Measurements from ENCODE around the gene MCF2L.

MCF2L gene

DNA sequence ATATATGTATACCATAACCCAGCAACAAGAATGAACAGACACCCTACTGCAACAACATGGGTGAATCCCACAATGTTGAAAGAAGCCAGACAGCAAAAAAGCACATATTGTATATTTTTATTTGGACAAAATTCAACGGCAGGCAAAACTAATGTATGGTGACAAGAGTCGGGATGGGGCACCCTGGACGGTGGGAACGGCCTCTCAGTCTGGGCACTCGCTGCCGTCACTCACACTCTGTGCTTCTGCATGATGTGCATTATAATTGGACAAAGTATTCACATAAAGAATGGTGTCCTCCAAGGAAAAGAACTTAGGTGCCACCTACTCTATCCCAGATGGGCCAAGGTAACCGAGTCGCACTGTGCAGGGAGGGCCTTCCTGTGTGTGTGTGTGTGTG, 71.0 kb downstream of the MCF2L start:
- Histone ChIP-seq H3K9me3 (ENCODE audit: control insufficient read depth, low read depth, low read length) (no peaks in the 10 kb centered on the region), H3K27ac (ENCODE audit: low read length) (no peak overlapping the region), H3K36me3 (ENCODE audit: control insufficient read depth, low read depth, low read length) (no peaks in the 10 kb centered on the region), H3K9ac (ENCODE audit: low read length) (no peak overlapping the region), H3K4me1 (ENCODE audit: control insufficient read depth, low read depth, low read length) (no peaks in the 10 kb centered on the region), H3K27me3 (ENCODE audit: control insufficient read depth, insufficient read depth, low read length) (no peaks in the 10 kb centered on the region), H3K4me3 (ENCODE audit: low read length) (no peak overlapping the region)

DNA sequence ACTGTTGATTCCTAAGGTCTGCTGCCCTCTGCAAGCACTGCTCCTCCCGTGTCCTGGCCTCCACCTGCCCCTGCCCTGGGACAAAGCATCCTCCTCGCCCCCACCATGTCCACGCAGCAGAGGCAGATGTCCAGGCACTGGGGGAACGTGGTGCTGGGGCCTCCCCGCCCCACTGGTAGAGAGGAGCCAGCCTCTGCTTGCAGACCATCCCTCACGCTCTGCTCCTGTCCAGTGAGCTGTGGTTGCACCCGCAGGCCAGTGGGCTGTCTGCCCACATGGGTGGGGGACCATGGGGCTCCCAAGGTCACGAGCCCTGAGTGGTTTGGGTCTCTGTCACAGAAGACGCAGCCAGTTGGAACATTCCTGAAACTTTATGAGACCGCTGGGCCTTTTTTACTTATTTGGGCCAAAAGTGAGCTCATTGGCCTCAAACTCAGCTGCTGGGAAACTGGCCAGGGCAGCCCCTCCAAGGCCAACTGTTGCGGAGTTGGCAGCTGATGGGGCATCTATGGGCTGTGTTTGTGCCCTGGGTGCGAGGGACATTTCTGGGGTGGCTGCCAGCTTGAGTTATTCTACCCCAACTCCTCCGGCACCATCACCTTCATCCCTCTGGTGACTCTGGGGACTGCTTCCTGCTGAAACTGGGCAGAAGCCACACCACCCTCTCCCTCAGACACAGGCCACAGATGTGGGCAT, 71.7 kb downstream of the MCF2L start:
- Histone ChIP-seq H3K9ac (ENCODE audit: low read length) (no peak overlapping the region), H3K27me3 (ENCODE audit: control insufficient read depth, insufficient read depth, low read length) (no peaks in the 10 kb centered on the region), H3K4me1 (ENCODE audit: control insufficient read depth, low read depth, low read length) (no peaks in the 10 kb centered on the region), H3K36me3 (ENCODE audit: control insufficient read depth, low read depth, low read length) (no peaks in the 10 kb centered on the region), H3K4me3 (ENCODE audit: low read length) (no peak overlapping the region), H3K27ac (ENCODE audit: low read length) (no peak overlapping the region), H3K9me3 (ENCODE audit: control insufficient read depth, low read depth, low read length) (no peaks in the 10 kb centered on the region)

DNA sequence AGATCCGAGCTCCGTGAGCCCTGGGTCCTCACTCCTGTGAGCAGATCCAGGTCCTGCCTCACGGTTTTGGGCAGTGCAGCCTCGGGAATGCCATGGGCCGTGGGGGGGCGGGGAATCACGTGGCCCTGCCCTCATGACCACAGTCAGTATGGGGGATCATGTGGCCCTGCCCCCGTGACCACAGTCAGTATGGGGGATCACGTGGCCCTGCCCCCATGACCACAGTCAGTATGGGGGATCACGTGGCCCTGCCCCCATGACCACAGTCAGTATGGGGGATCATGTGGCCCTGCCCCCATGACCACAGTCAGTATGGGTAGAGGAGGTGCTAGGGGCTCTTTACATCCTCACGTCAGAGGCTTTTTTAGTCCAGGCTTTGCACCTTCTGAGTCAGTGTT, 72.3 kb downstream of the MCF2L start:
- Histone ChIP-seq H3K27me3 (ENCODE audit: control insufficient read depth, insufficient read depth, low read length) (no peaks in the 10 kb centered on the region), H3K27ac (ENCODE audit: low read length) (no peak overlapping the region), H3K9ac (ENCODE audit: low read length) (no peak overlapping the region), H3K4me1 (ENCODE audit: control insufficient read depth, low read depth, low read length) (no peaks in the 10 kb centered on the region), H3K4me3 (ENCODE audit: low read length) (no peak overlapping the region), H3K36me3 (ENCODE audit: control insufficient read depth, low read depth, low read length) (no peaks in the 10 kb centered on the region), H3K9me3 (ENCODE audit: control insufficient read depth, low read depth, low read length) (no peaks in the 10 kb centered on the region)

DNA sequence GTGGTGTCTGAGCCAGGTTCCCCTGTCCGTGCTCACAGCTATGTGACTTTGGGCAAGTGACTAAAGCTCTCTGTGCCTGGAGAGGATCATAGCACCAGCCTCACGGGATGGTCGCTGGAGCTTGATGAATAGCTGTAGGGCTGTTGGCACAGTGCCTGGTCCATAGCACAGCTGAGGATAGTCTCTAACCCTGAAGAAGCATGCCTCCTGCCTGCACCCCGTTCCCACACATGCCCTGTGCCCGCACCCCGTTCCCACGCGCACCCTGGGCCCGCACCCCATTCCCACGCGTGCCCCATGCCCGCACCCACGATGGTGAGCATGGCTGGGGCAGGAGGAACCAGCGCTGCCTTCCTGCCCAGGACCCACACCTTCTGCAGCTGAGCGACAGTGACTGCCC, 72.9 kb downstream of the MCF2L start:
- H3K36me3 ChIP-seq (ENCODE audit: control insufficient read depth, low read depth, low read length): no peaks in the 10 kb centered on the region
- H3K9me3 ChIP-seq (ENCODE audit: control insufficient read depth, low read depth, low read length): no peaks in the 10 kb centered on the region
- H3K27ac ChIP-seq (ENCODE audit: low read length): no peak overlapping the region
- no peak overlapping the region for H3K4me3 ChIP-seq (ENCODE audit: low read length)
- H3K27me3 ChIP-seq (ENCODE audit: control insufficient read depth, insufficient read depth, low read length): no peaks in the 10 kb centered on the region
- no peaks in the 10 kb centered on the region for H3K4me1 ChIP-seq (ENCODE audit: control insufficient read depth, low read depth, low read length)
- no peak overlapping the region for H3K9ac ChIP-seq (ENCODE audit: low read length)

DNA sequence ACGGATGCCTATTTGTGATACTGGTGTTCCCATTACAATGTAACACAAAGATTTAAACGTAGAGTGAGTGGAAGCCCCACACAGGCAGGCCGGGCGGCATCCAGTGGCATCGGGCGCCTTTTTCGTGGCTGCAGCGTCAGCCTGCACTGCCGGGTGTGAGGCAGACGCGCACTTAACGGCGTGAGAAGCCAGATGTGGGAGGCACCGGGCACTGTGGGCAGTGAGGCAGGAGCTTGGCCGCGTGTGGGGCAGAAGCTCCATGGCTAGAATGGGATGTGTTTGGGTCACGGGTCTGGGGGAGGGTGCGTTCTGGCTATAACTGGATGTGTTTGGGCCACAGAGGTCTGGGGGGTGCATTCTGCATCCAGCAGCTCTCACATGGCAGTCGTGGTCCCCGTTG, 73.4 kb downstream of the MCF2L start:
- Histone ChIP-seq H3K4me1 (ENCODE audit: control insufficient read depth, low read depth, low read length) (no peaks in the 10 kb centered on the region), H3K4me3 (ENCODE audit: low read length) (no peak overlapping the region), H3K27me3 (ENCODE audit: control insufficient read depth, insufficient read depth, low read length) (no peaks in the 10 kb centered on the region), H3K27ac (ENCODE audit: low read length) (no peak overlapping the region), H3K9ac (ENCODE audit: low read length) (no peak overlapping the region), H3K9me3 (ENCODE audit: control insufficient read depth, low read depth, low read length) (no peaks in the 10 kb centered on the region), H3K36me3 (ENCODE audit: control insufficient read depth, low read depth, low read length) (no peaks in the 10 kb centered on the region)

GRCh38 chr13:113043001-113043630, 74.1 kb downstream of the MCF2L start:
- no peaks in the 10 kb centered on the region for H3K9me3 ChIP-seq (ENCODE audit: control insufficient read depth, low read depth, low read length)
- H3K4me3 ChIP-seq (ENCODE audit: low read length): no peak overlapping the region
- no peak overlapping the region for H3K27ac ChIP-seq (ENCODE audit: low read length)
- no peaks in the 10 kb centered on the region for H3K27me3 ChIP-seq (ENCODE audit: control insufficient read depth, insufficient read depth, low read length)
- H3K9ac ChIP-seq (ENCODE audit: low read length): no peak overlapping the region
- H3K4me1 ChIP-seq (ENCODE audit: control insufficient read depth, low read depth, low read length): no peaks in the 10 kb centered on the region
- no peaks in the 10 kb centered on the region for H3K36me3 ChIP-seq (ENCODE audit: control insufficient read depth, low read depth, low read length)

DNA sequence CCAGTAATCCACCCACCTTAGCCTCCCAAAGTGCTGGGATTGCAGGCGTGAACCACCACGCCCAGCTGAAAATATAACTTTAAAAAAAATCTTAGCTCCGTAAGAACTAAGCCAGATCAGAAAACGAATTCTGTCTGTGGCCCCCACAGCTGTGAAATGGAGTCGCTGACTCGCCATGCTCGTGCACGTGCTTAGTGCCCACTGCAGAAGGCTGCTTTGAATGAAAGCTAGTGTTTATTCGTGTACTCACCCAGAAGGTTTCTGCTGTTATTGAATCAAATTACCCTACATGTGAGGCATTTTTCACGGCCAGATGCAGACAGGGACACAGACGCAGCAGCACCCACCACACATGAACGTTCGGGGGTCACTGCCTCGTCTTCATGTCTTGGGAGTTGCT, 74.9 kb downstream of the MCF2L start:
- no peak overlapping the region for H3K9ac ChIP-seq (ENCODE audit: low read length)
- no peaks in the 10 kb centered on the region for H3K4me1 ChIP-seq (ENCODE audit: control insufficient read depth, low read depth, low read length)
- H3K36me3 ChIP-seq (ENCODE audit: control insufficient read depth, low read depth, low read length): no peaks in the 10 kb centered on the region
- H3K27ac ChIP-seq (ENCODE audit: low read length): no peak overlapping the region
- no peaks in the 10 kb centered on the region for H3K9me3 ChIP-seq (ENCODE audit: control insufficient read depth, low read depth, low read length)
- H3K27me3 ChIP-seq (ENCODE audit: control insufficient read depth, insufficient read depth, low read length): no peaks in the 10 kb centered on the region
- H3K4me3 ChIP-seq (ENCODE audit: low read length): no peak overlapping the region

GRCh38 chr13:113044391-113045114, 75.5 kb downstream of the MCF2L start:
- no peak overlapping the region for H3K9ac ChIP-seq (ENCODE audit: low read length)

DNA sequence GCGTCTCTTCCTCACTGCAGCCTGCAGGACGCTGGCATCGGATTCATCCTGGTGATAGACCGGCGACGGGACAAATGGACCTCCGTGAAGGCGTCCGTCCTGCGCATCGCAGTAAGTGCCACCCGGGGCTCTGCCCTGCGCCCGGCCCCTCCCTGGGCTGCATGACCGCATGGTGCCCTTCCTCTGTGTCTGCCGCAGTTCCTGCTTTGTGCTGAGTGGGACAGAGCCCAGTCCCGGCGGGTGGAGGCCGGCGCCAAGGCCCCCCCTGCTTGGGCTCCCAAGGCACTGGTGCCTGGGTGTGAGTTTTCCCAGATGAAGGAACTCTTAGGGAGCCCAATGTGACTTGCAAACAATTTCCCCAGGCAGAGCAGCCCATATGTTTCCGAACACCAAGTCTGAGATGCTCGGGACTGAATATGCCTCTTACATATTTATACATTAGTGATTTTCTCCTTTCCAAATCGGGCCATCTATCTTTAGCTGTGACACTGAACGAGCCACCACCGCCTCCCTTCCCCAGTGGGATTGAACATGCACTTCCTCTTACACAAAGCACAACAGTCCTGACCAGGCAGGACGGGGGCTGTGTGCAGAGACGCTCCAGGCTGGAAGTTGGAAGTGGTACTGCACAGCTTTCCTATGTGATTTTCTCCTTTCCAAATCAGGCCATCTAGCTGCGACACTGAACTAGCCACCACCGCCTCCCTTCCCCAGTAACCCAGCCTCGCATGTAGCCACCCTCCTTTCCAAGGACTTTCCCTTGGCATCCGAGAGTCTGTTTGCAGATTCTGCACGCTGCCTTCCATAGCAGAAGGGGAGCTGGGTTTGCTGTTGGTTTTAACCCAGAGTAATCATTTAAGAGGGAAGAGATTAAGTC, 76.5 kb downstream of the MCF2L start:
- Histone ChIP-seq H3K9me3 (ENCODE audit: control insufficient read depth, low read depth, low read length) (no peaks in the 10 kb centered on the region), H3K4me1 (ENCODE audit: control insufficient read depth, low read depth, low read length) (no peaks in the 10 kb centered on the region), H3K27me3 (ENCODE audit: control insufficient read depth, insufficient read depth, low read length) (no peaks in the 10 kb centered on the region), H3K27ac (ENCODE audit: low read length) (no peak overlapping the region), H3K4me3 (ENCODE audit: low read length) (no peak overlapping the region), H3K9ac (ENCODE audit: low read length) (no peak overlapping the region), H3K36me3 (ENCODE audit: control insufficient read depth, low read depth, low read length) (no peaks in the 10 kb centered on the region)

More at GRCh38 chr13:113044391-113045114, 75.5 kb downstream of the MCF2L start:
- Histone ChIP-seq H3K4me3 (ENCODE audit: low read length) (no peak overlapping the region), H3K4me1 (ENCODE audit: control insufficient read depth, low read depth, low read length) (no peaks in the 10 kb centered on the region), H3K9me3 (ENCODE audit: control insufficient read depth, low read depth, low read length) (no peaks in the 10 kb centered on the region), H3K27ac (ENCODE audit: low read length) (no peak overlapping the region), H3K27me3 (ENCODE audit: control insufficient read depth, insufficient read depth, low read length) (no peaks in the 10 kb centered on the region), H3K36me3 (ENCODE audit: control insufficient read depth, low read depth, low read length) (no peaks in the 10 kb centered on the region)

GRCh38 chr13:113046128-113046882, 77.3 kb downstream of the MCF2L start:
- Histone ChIP-seq H3K27me3 (ENCODE audit: control insufficient read depth, insufficient read depth, low read length) (peaks cover 6% of the 10 kb centered on the region), H3K4me1 (ENCODE audit: control insufficient read depth, low read depth, low read length) (no peaks in the 10 kb centered on the region), H3K36me3 (ENCODE audit: control insufficient read depth, low read depth, low read length) (no peaks in the 10 kb centered on the region), H3K9me3 (ENCODE audit: control insufficient read depth, low read depth, low read length) (no peaks in the 10 kb centered on the region), H3K9ac (ENCODE audit: low read length) (no peak overlapping the region), H3K27ac (ENCODE audit: low read length) (no peak overlapping the region), H3K4me3 (ENCODE audit: low read length) (no peak overlapping the region)

GRCh38 chr13:113046883-113047244, 77.8 kb downstream of the MCF2L start:
- Histone ChIP-seq H3K27me3 (ENCODE audit: control insufficient read depth, insufficient read depth, low read length) (peaks cover 12% of the 10 kb centered on the region), H3K9ac (ENCODE audit: low read length) (no peak overlapping the region)

More at GRCh38 chr13:113046883-113047244, 77.8 kb downstream of the MCF2L start:
- Histone ChIP-seq H3K4me1 (ENCODE audit: control insufficient read depth, low read depth, low read length) (no peaks in the 10 kb centered on the region), H3K4me3 (ENCODE audit: low read length) (no peak overlapping the region), H3K36me3 (ENCODE audit: control insufficient read depth, low read depth, low read length) (no peaks in the 10 kb centered on the region), H3K27ac (ENCODE audit: low read length) (no peak overlapping the region), H3K9me3 (ENCODE audit: control insufficient read depth, low read depth, low read length) (no peaks in the 10 kb centered on the region)

All from iPS-18a (cell line).